ENCODE measurements around the gene COX7B2. TPM values are rescaled to one million over a fixed set of nuclear protein-coding genes. Genes with fewer than 3 reads are reported as not detected.

COX7B2 gene
- total RNA-seq, 1 donor from 2014 or later: not detected

GRCh38 chr4:46924789-46925529, 15.9 kb upstream of the COX7B2 start:
- H3K9me3 Mint-ChIP-seq: no peaks in the 10 kb centered on the region
- no peak overlapping the region for H3K4me3 Mint-ChIP-seq
- H3F3A ChIP-seq (ENCODE audit: low read depth): no peaks in the 10 kb centered on the region
- no peaks in the 10 kb centered on the region for H3K36me3 Mint-ChIP-seq
- no peaks in the 10 kb centered on the region for H3K4me1 Mint-ChIP-seq
- no peak overlapping the region for H3K4me2 ChIP-seq
- no peak overlapping the region for H3K27ac Mint-ChIP-seq
- TF ChIP-seq CTCF (IDR thresholded peaks at IDR 0.05): no peak
- TF ChIP-seq EZH2phosphoT487 (IDR thresholded peaks at IDR 0.05): no peak
- TF ChIP-seq EZH2 (IDR thresholded peaks at IDR 0.05): no peak
- no peaks in the 10 kb centered on the region for H3K9me3 ChIP-seq (ENCODE audit: low read depth)
- H3K36me3 ChIP-seq: no peaks in the 10 kb centered on the region
- no peak overlapping the region for H3K9ac ChIP-seq
- H3K27me3 Mint-ChIP-seq (ENCODE audit: insufficient read depth, low read depth): peaks cover 2% of the 10 kb centered on the region
- H3K79me2 ChIP-seq (ENCODE audit: low read depth): no peaks in the 10 kb centered on the region
- no peak overlapping the region for H2AFZ ChIP-seq (replicated peaks)
- H4K20me1 ChIP-seq (ENCODE audit: low read depth): no peaks in the 10 kb centered on the region
- H3K4me3 ChIP-seq: no peak overlapping the region
- no peak overlapping the region for H3K27ac ChIP-seq
- H3K4me1 ChIP-seq: no peaks in the 10 kb centered on the region
- no peak for DNase-seq (ENCODE audit: low spot score)
- peaks cover 37% of the 10 kb centered on the region for H3K27me3 ChIP-seq

DNA sequence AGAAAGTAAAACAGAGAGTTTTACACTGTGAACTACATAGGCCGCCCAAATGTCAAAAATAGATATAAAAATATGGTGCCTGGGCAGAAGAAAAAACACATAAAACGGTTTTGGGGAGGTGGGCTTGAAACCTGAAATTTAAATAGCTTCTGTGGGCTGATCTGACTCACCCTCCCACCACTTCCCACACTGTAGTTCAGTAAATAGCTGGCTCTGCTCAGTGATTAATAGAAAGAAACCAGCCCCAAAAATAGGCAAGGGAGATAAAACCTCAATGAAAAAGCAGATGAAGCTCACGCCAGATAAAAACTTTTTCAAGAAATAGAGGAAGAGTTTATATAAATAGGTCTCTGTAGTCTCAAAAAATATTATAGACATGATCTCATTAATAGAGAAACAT, 13.2 kb upstream of the COX7B2 start:
- H3K27ac ChIP-seq: no peak overlapping the region
- no peaks in the 10 kb centered on the region for H3K79me2 ChIP-seq (ENCODE audit: low read depth)
- TF ChIP-seq EZH2 (IDR thresholded peaks at IDR 0.05) (no peak), EZH2phosphoT487 (IDR thresholded peaks at IDR 0.05) (no peak), CTCF (IDR thresholded peaks at IDR 0.05) (no peak)
- H3K9me3 Mint-ChIP-seq: no peaks in the 10 kb centered on the region
- DNase-seq (ENCODE audit: low spot score): no peak
- H3K27me3 Mint-ChIP-seq (ENCODE audit: insufficient read depth, low read depth): peaks cover 2% of the 10 kb centered on the region
- H3K27ac Mint-ChIP-seq: no peak overlapping the region
- H3K4me3 Mint-ChIP-seq: no peak overlapping the region
- H4K20me1 ChIP-seq (ENCODE audit: low read depth): no peaks in the 10 kb centered on the region
- no peak overlapping the region for H2AFZ ChIP-seq (replicated peaks)
- no peak overlapping the region for H3K4me2 ChIP-seq
- no peak overlapping the region for H3K4me3 ChIP-seq
- H3K9me3 ChIP-seq (ENCODE audit: low read depth): no peaks in the 10 kb centered on the region
- no peaks in the 10 kb centered on the region for H3K36me3 ChIP-seq
- H3K27me3 ChIP-seq: peaks cover 14% of the 10 kb centered on the region
- H3K9ac ChIP-seq: no peak overlapping the region
- no peaks in the 10 kb centered on the region for H3F3A ChIP-seq (ENCODE audit: low read depth)
- no peaks in the 10 kb centered on the region for H3K4me1 ChIP-seq
- H3K4me1 Mint-ChIP-seq: no peaks in the 10 kb centered on the region
- no peaks in the 10 kb centered on the region for H3K36me3 Mint-ChIP-seq

GRCh38 chr4:46908148-46908547, 897 bp downstream of the COX7B2 start:
- no peaks in the 10 kb centered on the region for H3K27me3 Mint-ChIP-seq (ENCODE audit: insufficient read depth, low read depth)
- no peaks in the 10 kb centered on the region for H3F3A ChIP-seq (ENCODE audit: low read depth)

More at GRCh38 chr4:46908148-46908547, 897 bp downstream of the COX7B2 start:
- no peaks in the 10 kb centered on the region for H3K36me3 ChIP-seq
- no peaks in the 10 kb centered on the region for H3K79me2 ChIP-seq (ENCODE audit: low read depth)
- TF ChIP-seq CTCF (IDR thresholded peaks at IDR 0.05): no peak
- TF ChIP-seq EZH2phosphoT487 (IDR thresholded peaks at IDR 0.05): no peak
- TF ChIP-seq EZH2 (IDR thresholded peaks at IDR 0.05): no peak
- DNase-seq (ENCODE audit: low spot score): no peak
- no peaks in the 10 kb centered on the region for H3K27me3 ChIP-seq
- H4K20me1 ChIP-seq (ENCODE audit: low read depth): no peaks in the 10 kb centered on the region
- Mint-ChIP-seq H3K4me1 (no peaks in the 10 kb centered on the region), H3K36me3 (no peaks in the 10 kb centered on the region), H3K4me3 (no peak overlapping the region), H3K27ac (no peak overlapping the region), H3K9me3 (no peaks in the 10 kb centered on the region)
- H3K27ac ChIP-seq: no peak overlapping the region
- H3K9ac ChIP-seq: no peak overlapping the region
- no peaks in the 10 kb centered on the region for H3K9me3 ChIP-seq (ENCODE audit: low read depth)
- H2AFZ ChIP-seq (replicated peaks): no peak overlapping the region
- H3K4me3 ChIP-seq: no peak overlapping the region
- no peaks in the 10 kb centered on the region for H3K4me1 ChIP-seq
- no peak overlapping the region for H3K4me2 ChIP-seq
